ENCODE data around the gene VAC14.

DNA sequence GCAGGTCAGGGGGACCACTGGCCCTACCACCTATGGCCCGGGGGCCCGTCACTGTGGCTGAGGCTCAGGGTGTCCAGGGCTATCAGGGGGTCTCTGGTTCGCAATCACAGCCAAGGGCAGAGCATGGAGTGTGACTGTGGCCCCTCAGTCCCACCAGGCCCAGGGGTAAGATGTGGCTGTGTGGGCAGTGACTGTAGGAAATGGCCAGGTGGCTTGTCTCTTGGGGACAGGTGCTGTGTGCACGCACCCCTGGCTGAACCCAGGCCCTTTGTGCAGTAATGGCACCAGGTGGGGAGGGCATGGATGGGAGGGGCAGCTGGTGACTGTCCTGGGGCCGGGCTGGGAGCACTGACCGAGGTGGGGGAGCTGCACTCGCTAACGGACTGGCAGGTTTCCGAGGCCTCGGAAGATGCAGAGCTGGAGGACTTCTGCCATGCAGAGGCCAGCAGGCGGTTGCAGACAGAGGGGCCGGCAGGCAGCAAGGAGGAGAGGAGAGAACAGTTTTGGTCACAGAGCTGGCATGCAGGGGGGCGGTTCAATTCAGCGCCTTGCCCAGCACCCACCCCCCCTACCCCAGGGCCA lies 135.8 kb downstream of the VAC14 start:
- TF ChIP-seq, protein P1, sequence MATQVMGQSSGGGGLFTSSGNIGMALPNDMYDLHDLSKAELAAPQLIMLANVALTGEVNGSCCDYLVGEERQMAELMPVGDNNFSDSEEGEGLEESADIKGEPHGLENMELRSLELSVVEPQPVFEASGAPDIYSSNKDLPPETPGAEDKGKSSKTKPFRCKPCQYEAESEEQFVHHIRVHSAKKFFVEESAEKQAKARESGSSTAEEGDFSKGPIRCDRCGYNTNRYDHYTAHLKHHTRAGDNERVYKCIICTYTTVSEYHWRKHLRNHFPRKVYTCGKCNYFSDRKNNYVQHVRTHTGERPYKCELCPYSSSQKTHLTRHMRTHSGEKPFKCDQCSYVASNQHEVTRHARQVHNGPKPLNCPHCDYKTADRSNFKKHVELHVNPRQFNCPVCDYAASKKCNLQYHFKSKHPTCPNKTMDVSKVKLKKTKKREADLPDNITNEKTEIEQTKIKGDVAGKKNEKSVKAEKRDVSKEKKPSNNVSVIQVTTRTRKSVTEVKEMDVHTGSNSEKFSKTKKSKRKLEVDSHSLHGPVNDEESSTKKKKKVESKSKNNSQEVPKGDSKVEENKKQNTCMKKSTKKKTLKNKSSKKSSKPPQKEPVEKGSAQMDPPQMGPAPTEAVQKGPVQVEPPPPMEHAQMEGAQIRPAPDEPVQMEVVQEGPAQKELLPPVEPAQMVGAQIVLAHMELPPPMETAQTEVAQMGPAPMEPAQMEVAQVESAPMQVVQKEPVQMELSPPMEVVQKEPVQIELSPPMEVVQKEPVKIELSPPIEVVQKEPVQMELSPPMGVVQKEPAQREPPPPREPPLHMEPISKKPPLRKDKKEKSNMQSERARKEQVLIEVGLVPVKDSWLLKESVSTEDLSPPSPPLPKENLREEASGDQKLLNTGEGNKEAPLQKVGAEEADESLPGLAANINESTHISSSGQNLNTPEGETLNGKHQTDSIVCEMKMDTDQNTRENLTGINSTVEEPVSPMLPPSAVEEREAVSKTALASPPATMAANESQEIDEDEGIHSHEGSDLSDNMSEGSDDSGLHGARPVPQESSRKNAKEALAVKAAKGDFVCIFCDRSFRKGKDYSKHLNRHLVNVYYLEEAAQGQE (IDR thresholded peaks at IDR 0.05; ENCODE audit: insufficient read depth in 1 of 2, low read depth in 2 of 2, low read length in 2 of 2): no peak
- TF ChIP-seq SIN3A (IDR thresholded peaks at IDR 0.05; ENCODE audit: borderline replicate concordance, insufficient read depth, low read length): no peak
- no peak for TF ChIP-seq POLR2AphosphoS5 (IDR thresholded peaks at IDR 0.05; ENCODE audit: low read depth, low read length)
- no peak for TF ChIP-seq TAF1 (IDR thresholded peaks at IDR 0.05; ENCODE audit: borderline replicate concordance, insufficient read depth, low read length)
- TF ChIP-seq FOXP2 (optimal IDR thresholded peaks at IDR 0.05; ENCODE audit: borderline replicate concordance, extremely low read depth, extremely low read length, insufficient read depth): no peak
